IPS-NIHi7 (cell line): ENCODE data around the gene CPNE5.

ENCODE experiments used
- DNase-seq: peaks from one replicate; pipeline ENCODE4 v3.0.0; 2012; ENCODE audit warnings: mixed read lengths; ENCODE audit errors: extremely low spot score

CPNE5 gene

GRCh38 chr6:36857325-36857724 is 18.1 kb upstream of the CPNE5 start:
- no peak for DNase-seq

DNA sequence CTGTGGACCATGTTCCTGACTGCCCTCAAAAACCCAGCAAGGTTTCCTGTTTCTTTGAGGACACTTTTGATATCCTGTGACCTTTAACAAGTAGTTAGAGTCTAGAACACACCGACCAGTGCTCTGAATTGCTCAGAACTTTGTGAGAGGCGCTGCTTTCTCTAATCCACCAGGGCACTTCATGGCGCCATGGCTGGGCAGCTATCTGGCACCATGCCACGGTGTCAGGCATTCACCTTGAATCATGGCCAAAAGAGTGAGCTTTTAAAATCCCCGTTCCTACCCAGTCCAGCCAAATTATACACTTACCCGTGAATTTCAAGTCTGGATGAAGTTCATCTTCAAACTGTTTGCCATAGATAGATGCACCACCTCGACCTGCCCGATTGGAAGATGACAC is 17.0 kb upstream of the CPNE5 start:
- DNase-seq: no peak

GRCh38 chr6:36855750-36856149 is 16.5 kb upstream of the CPNE5 start:
- DNase-seq: no peak

DNA sequence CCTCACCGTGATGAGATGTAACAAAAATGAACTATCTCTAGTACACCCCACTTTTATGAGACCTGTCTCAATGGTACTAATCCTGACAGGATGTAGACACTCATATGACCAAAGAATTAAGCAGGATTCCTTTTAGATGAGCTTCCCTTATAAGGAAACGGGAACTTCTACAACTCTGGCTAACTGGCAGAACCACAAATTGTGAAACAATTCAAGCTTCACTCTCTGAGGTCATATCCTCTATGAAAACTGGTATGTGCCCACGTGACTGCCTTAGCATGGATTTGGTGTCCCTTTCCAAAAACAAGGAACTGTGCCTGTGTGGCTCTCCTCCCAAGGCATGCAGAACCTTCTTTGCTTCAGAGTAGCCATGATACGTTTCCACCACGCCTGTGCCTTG is 14.1 kb upstream of the CPNE5 start:
- no peak for DNase-seq

DNA sequence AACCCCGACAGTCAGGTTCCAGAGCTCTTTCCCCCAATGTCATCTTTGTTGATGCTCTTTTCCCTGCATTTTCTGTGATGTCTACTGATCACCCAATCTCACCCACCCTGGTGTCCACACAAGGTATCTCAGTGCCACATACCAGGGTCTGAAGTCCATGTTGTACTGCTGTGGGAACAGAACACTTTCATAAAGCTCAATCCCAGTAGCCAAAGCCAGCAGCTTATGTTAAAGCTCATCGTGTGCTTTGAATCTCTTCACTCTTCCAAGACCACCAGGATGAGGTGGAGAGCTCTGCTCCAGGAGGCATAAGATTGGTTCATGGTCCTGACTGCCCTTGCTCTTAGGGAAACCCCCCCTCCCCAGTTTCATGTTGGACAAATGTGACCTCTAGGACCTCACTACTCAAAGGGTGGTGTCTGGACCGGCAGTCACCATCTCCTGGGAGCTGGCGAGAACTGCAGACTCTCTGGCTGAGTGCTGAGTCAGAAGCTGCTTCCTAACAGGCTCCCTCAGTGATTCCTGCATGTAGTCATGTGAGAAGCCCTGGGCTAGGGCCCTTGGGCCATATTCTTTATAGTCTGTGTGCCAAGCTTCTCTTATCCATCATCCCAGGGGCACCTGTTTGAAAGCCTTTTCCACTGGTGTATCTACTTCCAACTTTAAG is 13.4 kb upstream of the CPNE5 start:
- no peak for DNase-seq

GRCh38 chr6:36851626-36852025 is 12.4 kb upstream of the CPNE5 start:
- no peak for DNase-seq

DNA sequence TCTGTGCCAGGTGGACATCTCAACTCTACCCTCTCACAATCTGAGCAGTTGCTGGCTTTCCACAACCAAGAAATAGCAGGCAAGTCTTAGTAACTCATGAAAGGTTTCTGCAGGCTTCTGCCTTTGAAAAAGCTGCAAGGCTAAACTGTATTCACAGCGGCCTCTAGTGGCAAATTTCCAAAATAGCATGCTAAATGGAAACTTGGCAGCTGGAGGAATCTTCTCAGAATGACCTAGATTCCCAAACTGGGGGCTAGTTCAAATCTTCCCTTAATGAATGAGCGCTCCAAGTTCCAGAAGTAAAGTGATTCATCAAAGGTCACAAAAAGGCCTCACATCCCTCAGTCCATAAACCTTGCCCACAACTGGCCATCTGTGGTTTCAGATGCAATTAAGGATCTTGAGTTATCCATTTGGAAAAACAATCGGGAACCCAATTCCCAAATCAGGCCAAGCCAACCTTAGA is 11.9 kb upstream of the CPNE5 start:
- DNase-seq: peak; percentile 72

DNA sequence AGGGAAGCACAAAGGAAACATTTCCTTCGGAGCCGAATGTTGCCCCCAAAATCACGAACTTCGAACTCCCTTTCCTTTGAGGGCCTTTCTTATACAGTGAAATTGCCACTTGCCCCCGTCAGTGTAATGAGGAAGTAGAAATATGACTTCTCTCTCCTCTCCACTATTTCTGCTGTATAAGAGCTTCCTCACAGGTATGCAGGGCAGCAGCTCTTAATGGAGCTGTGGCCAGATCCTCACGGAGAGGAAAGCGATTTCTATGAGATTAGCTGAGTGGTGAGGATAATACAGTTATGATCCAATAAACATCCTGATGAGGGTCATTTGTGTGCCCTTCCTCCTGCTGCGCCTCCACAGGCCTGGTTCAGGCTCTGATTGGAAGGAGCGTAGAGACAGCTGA is 10.8 kb upstream of the CPNE5 start:
- DNase-seq: no peak

DNA sequence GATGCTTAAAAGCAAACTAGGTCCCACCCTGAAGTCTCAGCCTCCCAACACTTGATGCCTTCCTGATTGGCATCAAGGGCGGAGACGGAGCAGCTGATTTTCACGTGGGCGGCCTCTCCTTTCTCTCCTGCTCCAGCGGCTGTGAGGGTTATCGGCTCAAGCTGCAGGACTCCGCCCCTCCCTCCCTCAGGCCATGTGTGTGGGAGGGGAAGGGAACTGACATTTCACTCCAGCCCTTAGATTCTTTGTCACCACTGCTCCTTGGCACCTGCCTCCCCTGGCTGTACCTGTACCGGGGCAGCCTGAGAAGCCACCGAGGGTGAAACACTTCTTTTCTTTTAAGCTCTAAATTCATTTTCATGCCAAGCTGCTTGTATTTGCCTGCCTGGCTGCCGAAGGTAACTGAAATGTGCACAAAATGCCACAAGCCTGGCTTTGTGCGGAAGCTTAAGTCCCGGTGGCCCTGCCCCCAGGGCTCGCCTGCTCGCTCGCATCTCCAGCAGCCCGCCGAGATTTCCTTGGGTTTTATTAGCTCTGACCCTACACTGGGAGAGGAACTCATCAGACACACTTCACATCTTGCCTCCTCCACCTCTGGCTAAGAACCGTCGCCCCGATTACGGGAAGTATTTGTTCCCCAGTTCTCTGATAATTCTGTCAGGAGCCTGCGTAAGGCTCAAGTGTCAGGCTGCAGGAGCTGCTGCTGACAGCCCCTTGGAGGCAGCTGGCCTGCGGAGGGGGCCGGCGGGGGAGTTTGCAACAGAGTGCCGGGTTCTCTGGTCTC is 9.6 kb upstream of the CPNE5 start:
- DNase-seq: peak; percentile 89

- no peak for DNase-seq
These were observed 8.7 kb upstream of the CPNE5 start for GRCh38 chr6:36847991-36848390.

DNA sequence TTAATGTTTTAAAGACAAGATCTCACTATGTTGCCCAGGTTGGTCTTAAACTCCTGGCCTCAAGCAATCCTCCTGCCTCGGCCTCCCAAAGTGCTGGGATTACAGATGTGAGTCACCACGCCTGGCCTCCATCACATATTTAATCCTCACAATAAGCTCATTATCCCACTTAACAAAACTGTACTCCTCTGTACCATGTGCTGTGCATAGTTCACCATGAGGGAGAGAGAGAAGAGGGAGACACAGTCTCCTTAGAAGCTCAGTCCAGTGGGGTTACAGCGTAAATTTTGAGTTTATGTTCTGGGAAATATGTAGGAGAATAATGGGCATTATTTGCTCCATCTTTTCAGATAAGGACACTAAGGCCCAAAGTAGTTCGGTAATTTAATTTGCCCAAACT is 7.9 kb upstream of the CPNE5 start:
- DNase-seq: no peak

GRCh38 chr6:36845233-36845632 is 6.0 kb upstream of the CPNE5 start:
- DNase-seq: no peak

- no peak for DNase-seq
These were observed 5.3 kb upstream of the CPNE5 start for GRCh38 chr6:36844232-36845170.

- no peak for DNase-seq
These were observed 3.9 kb upstream of the CPNE5 start for GRCh38 chr6:36843170-36843569.

DNA sequence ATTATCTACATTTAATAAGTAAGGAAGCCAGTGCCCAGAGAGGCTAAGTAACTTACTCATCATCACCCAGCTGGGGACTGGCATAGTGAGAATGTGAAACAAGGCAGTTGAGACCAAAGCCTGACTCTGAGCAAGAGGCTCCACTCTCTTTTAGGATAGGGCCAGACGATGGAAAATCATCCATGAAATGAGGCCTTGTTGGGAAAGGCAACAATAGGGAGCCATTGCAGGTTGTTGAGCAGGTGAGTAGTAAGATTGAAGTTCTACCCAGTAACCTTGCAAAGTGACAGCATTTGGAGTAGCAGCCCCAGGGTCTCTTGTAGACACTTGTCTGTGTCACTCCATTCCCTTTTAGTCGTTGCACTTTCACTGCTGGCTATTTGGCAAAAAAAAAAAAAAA is 2.5 kb upstream of the CPNE5 start:
- no peak for DNase-seq

- DNase-seq: no peak
These were observed 1.5 kb upstream of the CPNE5 start for GRCh38 chr6:36840432-36841403.

DNA sequence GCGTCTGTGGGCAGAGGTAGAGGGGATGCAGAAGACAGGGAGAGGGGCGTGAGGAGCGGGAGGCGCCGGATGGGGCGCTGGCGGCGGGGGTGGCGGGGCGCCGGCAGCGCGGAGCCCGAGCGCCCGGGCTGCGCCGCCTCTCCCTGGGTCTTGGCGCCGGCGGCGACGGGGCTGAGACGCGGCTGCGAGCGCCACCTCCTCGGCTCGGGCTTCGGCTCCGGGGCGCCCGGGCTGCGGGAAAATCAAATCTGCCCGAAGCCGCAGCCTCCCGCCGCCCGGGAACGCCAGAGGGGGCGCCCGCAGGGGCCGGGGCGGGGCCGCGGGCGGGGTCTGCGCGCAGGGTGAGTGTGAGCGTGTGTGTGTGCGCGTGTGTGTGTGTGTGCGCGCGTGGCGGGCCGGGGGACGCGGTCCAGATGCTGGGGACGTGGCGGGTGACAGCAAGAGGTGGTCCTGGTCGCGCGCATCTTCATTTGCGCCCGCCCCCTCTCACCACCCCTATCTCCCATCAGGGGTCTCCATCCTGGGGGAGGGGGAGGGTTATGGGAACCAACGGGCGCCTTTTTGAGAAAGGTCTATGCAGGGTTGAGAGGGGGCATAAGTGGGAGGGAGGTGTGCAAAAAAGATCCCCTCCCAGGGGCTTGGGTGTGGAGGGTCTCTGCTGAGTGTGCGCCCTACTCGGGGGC is 646 bp upstream of the CPNE5 start:
- no peak for DNase-seq

GRCh38 chr6:36837686-36838085 is 1.6 kb downstream of the CPNE5 start:
- DNase-seq: no peak

- no peak for DNase-seq
These were observed 2.3 kb downstream of the CPNE5 start for GRCh38 chr6:36837022-36837339.

DNA sequence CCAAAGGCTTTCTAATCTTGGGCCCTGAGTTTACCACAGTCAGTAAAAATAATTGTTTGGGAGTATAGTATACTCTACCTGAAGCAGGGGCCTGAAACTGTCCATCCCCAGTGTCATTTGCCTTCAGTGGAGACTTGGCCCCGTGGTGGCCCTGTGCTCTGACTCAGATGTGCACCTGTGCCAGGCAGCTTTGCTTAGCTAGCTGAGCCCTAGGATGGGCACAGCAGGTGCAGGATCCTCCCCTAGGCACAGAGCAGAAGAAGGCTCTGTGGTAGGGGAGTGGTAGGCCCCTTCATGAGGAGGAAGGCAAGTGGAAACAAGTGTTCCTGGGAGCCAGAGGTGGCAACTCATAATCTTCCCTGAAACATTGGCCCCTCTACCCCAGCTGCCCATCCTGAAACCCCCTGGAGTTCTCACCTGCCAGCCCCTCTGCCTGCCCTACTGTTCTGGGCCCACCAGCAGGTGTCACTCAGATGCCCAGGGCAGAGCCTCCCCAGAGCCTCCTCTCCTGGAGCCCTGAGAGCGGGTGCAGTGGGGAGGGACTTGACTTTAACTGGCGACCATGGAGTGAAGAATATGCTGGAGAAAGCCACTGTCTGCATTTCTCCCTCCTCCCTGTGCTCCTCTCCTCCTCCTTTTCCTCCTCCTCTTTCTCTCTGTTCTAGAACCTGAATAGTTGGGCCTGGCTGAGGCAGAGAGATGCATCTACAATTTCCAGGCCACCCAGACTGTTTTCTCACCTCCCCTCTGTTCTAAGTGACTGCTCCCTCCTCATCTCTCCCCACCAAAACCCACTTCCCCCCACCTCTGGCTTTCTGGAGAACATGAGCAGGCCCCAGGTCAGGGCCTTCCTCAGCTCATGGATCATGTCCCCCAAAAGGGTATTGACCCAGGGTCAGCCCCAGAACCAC is 2.9 kb downstream of the CPNE5 start:
- DNase-seq: no peak
